ENCODE data around the gene ITPRID2.

ITPRID2 gene

DNA sequence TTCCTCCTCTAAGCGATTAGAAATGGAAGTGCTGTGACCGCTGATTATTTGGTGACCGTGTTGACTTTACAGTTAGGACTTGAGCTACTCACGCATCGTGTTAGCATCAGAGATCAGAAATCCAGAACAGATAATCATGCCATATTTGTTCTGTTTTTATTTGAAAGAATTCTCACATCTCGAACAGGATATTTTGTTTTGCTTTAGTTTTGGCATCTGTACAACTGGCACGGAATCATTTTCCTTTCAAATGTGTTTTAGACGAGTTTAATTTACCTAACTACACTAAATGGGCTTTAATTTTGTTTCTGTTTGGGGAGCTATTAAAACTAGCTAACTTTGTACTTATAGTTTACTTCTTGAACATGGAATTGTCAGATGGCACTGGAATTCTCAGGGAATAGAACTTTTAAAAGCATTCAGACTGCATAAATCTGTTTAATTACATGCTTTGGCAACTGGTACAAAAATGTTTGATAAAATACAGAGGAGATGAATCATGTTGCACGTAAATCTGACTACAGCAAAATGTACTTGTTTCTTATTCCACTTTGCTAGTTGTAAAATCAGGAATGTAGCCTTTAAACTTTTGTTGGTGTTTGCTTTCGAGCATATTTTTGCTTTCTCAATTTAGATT, 1.4 kb downstream of the ITPRID2 start:
- no peak for DNase-seq (ENCODE audit: low spot score)
- TF ChIP-seq, protein P1, sequence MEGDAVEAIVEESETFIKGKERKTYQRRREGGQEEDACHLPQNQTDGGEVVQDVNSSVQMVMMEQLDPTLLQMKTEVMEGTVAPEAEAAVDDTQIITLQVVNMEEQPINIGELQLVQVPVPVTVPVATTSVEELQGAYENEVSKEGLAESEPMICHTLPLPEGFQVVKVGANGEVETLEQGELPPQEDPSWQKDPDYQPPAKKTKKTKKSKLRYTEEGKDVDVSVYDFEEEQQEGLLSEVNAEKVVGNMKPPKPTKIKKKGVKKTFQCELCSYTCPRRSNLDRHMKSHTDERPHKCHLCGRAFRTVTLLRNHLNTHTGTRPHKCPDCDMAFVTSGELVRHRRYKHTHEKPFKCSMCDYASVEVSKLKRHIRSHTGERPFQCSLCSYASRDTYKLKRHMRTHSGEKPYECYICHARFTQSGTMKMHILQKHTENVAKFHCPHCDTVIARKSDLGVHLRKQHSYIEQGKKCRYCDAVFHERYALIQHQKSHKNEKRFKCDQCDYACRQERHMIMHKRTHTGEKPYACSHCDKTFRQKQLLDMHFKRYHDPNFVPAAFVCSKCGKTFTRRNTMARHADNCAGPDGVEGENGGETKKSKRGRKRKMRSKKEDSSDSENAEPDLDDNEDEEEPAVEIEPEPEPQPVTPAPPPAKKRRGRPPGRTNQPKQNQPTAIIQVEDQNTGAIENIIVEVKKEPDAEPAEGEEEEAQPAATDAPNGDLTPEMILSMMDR (IDR thresholded peaks at IDR 0.05; ENCODE audit: borderline replicate concordance, control extremely low read depth, extremely low read depth, insufficient read depth, missing control alignments): no peak
- in situ Hi-C loops (cut with MboI; ENCODE audit: low sequenced_read_pairs, unreplicated experiment): no loop called here

- TF ChIP-seq, protein P1 (IDR thresholded peaks at IDR 0.05; ENCODE audit: borderline replicate concordance, control extremely low read depth, extremely low read depth, insufficient read depth, missing control alignments): no peak
- in situ Hi-C loops (cut with MboI; ENCODE audit: low sequenced_read_pairs, unreplicated experiment): no loop called here
- DNase-seq (ENCODE audit: low spot score): no peak
These were observed 2.9 kb downstream of the ITPRID2 start for GRCh38 chr2:181894381-181894780.

- no peak for DNase-seq (ENCODE audit: low spot score)
- in situ Hi-C loops (cut with MboI; ENCODE audit: low sequenced_read_pairs, unreplicated experiment): no loop called here
- TF ChIP-seq, protein P1 (IDR thresholded peaks at IDR 0.05; ENCODE audit: borderline replicate concordance, control extremely low read depth, extremely low read depth, insufficient read depth, missing control alignments): no peak
These were observed 4.3 kb downstream of the ITPRID2 start for GRCh38 chr2:181895818-181896217.

- in situ Hi-C loops (cut with MboI; ENCODE audit: low sequenced_read_pairs, unreplicated experiment): no loop called here
- TF ChIP-seq, protein P1 (IDR thresholded peaks at IDR 0.05; ENCODE audit: borderline replicate concordance, control extremely low read depth, extremely low read depth, insufficient read depth, missing control alignments): no peak
- DNase-seq (ENCODE audit: low spot score): no peak
These were observed 4.8 kb downstream of the ITPRID2 start for GRCh38 chr2:181896286-181896685.

DNA sequence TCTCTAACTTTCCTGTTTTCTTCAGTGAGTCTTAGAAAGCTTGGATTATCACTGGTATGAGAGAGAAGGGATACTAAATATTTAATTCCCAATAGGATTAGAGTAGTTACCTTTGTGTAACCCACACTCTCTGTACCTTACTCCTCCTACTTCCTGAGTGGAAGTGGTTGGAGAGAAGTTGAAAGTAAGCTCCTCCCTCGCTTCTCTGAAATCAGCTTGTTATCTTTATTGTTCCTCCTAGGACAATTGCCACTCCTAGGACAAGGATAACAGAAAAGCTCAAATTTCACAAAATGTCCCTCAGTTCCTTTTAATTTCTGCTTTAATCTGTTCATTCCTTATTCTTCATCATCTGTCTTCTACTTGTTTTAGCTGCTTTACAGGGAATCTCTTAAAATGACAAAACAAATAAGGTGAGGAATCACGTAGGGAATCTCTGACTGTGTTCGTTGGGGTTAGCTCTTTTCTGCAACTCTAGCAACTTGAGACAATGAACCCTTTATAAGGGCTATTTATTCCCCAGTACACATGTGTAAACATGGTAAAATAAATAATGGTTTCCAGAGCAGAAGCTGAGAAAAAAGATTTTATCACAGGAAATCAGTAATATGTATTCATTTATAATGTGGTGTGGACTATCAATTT, 8.6 kb downstream of the ITPRID2 start:
- in situ Hi-C loops (cut with MboI; ENCODE audit: low sequenced_read_pairs, unreplicated experiment): no loop called here
- DNase-seq (ENCODE audit: low spot score): no peak
- TF ChIP-seq, protein P1 (IDR thresholded peaks at IDR 0.05; ENCODE audit: borderline replicate concordance, control extremely low read depth, extremely low read depth, insufficient read depth, missing control alignments): no peak

- DNase-seq (ENCODE audit: low spot score): no peak
- TF ChIP-seq, protein P1 (IDR thresholded peaks at IDR 0.05; ENCODE audit: borderline replicate concordance, control extremely low read depth, extremely low read depth, insufficient read depth, missing control alignments): no peak
- in situ Hi-C loops (cut with MboI; ENCODE audit: low sequenced_read_pairs, unreplicated experiment): no loop called here
These were observed 11.1 kb downstream of the ITPRID2 start for GRCh38 chr2:181902625-181903024.

All from GM13976 (cell line).